Calu3 (cell line): ENCODE measurements around the gene FITM1. TPM values are rescaled to one million over a fixed set of nuclear protein-coding genes. Genes with fewer than 3 reads are reported as not detected.

Experiments
- BruUV-seq: library from RNA; stranded (reverse); fragments of 400-500 nt; replicated peaks from 2 replicates; lab custom pipeline; 2021; lab: Mats Ljungman, UMichigan
- CTCF ChIA-PET: fragments of 300-600 bp; sonication (Branson Sonifier 250); formaldehyde crosslinking; loops from one replicate; lab custom pipeline; 2022; ENCODE audit warnings: antibody characterized with exemption; lab: Charles Lee
- DNase-seq: peaks from one replicate; pipeline ENCODE4 v3.0.0; 2022
- H3K27ac Mint-ChIP-seq: one replicate; pipeline ENCODE4 v1.8.0; 2022; ENCODE audit warnings: mixed read lengths; ENCODE audit not compliant: unreplicated experiment
- H3K27me3 Mint-ChIP-seq: one replicate; pipeline ENCODE4 v1.8.0; 2022; ENCODE audit warnings: mixed read lengths; ENCODE audit not compliant: unreplicated experiment
- H3K36me3 Mint-ChIP-seq: one replicate; pipeline ENCODE4 v1.8.0; 2022; ENCODE audit warnings: mild to moderate bottlenecking, moderate library complexity, mixed read lengths; ENCODE audit not compliant: insufficient read depth, unreplicated experiment
- H3K4me1 Mint-ChIP-seq: one replicate; pipeline ENCODE4 v1.8.0; 2022; ENCODE audit warnings: mild to moderate bottlenecking, low read depth, mixed read lengths; ENCODE audit not compliant: unreplicated experiment
- H3K4me3 Mint-ChIP-seq: one replicate; pipeline ENCODE4 v1.8.0; 2022; ENCODE audit warnings: mild to moderate bottlenecking, low read depth, moderate library complexity, mixed read lengths; ENCODE audit not compliant: unreplicated experiment
- H3K9me3 Mint-ChIP-seq: one replicate; pipeline ENCODE4 v1.8.0; 2022; ENCODE audit warnings: low read depth, mixed read lengths; ENCODE audit not compliant: unreplicated experiment
- CTCF ChIP-seq: fragments of 200-600 bp; IDR thresholded peaks from one replicate; pipeline ENCODE4 v1.8.0; 2022; ENCODE audit warnings: antibody characterized with exemption; ENCODE audit not compliant: unreplicated experiment
- intact Hi-C: fragments of 100-400 bp; cut with micrococcal nuclease; formaldehyde crosslinking; loops from one replicate; pipeline ENCODE4 v1.10.0; 2022; ENCODE audit not compliant: unreplicated experiment
- total RNA-seq: library from RNA; stranded (reverse); gene quantifications from 2 replicates; pipeline ENCODE4 v1.2.3, GENCODE V29; 2022

The FITM1 gene
- total RNA-seq, 1 experiment from 2014 or later: 0.47 TPM

GRCh38 chr14:24083462-24083861, 47.0 kb upstream of the FITM1 start:
- CTCF ChIA-PET: no interaction called here
- H3K27me3 Mint-ChIP-seq: peaks cover 26% of the 10 kb centered on the region
- H3K4me1 Mint-ChIP-seq: peaks cover 8% of the 10 kb centered on the region
- DNase-seq: no peak
- no peak overlapping the region for H3K4me3 Mint-ChIP-seq
- BruUV-seq: no TSS peak
- peaks cover 9% of the 10 kb centered on the region for H3K36me3 Mint-ChIP-seq
- H3K9me3 Mint-ChIP-seq: no peaks in the 10 kb centered on the region
- TF ChIP-seq CTCF: no peak
- H3K27ac Mint-ChIP-seq: no peak overlapping the region
- intact Hi-C loops: no loop called here

- Mint-ChIP-seq H3K4me1 (peaks cover 8% of the 10 kb centered on the region), H3K27ac (no peak overlapping the region), H3K27me3 (peaks cover 19% of the 10 kb centered on the region), H3K9me3 (no peaks in the 10 kb centered on the region), H3K36me3 (peaks cover 9% of the 10 kb centered on the region), H3K4me3 (no peak overlapping the region)
- BruUV-seq: no TSS peak
- no peak for DNase-seq
- CTCF ChIA-PET: no interaction called here
- TF ChIP-seq CTCF: no peak
- intact Hi-C loops: no loop called here
Measured at GRCh38 chr14:24084440-24084839, 46.0 kb upstream of the FITM1 start.

- peaks cover 8% of the 10 kb centered on the region for H3K4me1 Mint-ChIP-seq
- intact Hi-C loops: no loop called here
- no peak for DNase-seq
- no peak for TF ChIP-seq CTCF
- BruUV-seq: no TSS peak
- peaks cover 14% of the 10 kb centered on the region for H3K27me3 Mint-ChIP-seq
- H3K36me3 Mint-ChIP-seq: peaks cover 9% of the 10 kb centered on the region
- H3K9me3 Mint-ChIP-seq: no peaks in the 10 kb centered on the region
- CTCF ChIA-PET: no interaction called here
- no peak overlapping the region for H3K4me3 Mint-ChIP-seq
- H3K27ac Mint-ChIP-seq: no peak overlapping the region
Measured at GRCh38 chr14:24085215-24085614, 45.2 kb upstream of the FITM1 start.

GRCh38 chr14:24086193-24086955, 44.1 kb upstream of the FITM1 start:
- DNase-seq: no peak
- no peak overlapping the region for H3K4me3 Mint-ChIP-seq
- BruUV-seq: no TSS peak
- CTCF ChIA-PET: no interaction called here
- H3K27ac Mint-ChIP-seq: no peak overlapping the region
- peaks cover 5% of the 10 kb centered on the region for H3K36me3 Mint-ChIP-seq
- peaks cover 14% of the 10 kb centered on the region for H3K27me3 Mint-ChIP-seq
- H3K4me1 Mint-ChIP-seq: peaks cover 8% of the 10 kb centered on the region
- H3K9me3 Mint-ChIP-seq: no peaks in the 10 kb centered on the region
- intact Hi-C loops: no loop called here
- no peak for TF ChIP-seq CTCF
